ENCODE data around the gene CROCC2.

CROCC2 gene

GRCh38 chr2:240891492-240892340, 14.4 kb upstream of the CROCC2 start:
- no peak for DNase-seq (ENCODE audit: low read depth in 3 of 3)

- no peak for DNase-seq (ENCODE audit: low read depth in 3 of 3)
Measured at GRCh38 chr2:240892356-240892755, 13.8 kb upstream of the CROCC2 start.

DNA sequence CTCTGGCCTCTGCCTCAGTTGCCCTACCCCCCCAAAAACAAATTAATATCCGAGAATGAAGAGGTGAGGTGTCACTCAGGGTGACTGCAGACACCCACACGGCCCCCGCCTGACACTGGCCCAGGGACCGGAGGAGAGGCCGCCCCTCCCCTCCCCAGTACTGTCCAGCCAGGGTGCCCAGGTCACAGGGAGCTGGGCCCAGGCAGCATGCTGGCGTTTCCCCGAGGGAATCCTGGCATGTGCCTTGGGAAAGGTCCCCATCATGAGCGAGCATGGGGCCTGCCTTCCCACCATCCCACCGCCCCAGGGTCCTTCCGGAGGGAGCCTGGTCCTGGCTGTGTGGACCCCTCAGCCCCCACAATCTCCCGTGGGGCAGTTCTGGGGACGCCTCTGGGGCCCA, 13.2 kb upstream of the CROCC2 start:
- DNase-seq (ENCODE audit: low read depth in 3 of 3), result no peak

DNA sequence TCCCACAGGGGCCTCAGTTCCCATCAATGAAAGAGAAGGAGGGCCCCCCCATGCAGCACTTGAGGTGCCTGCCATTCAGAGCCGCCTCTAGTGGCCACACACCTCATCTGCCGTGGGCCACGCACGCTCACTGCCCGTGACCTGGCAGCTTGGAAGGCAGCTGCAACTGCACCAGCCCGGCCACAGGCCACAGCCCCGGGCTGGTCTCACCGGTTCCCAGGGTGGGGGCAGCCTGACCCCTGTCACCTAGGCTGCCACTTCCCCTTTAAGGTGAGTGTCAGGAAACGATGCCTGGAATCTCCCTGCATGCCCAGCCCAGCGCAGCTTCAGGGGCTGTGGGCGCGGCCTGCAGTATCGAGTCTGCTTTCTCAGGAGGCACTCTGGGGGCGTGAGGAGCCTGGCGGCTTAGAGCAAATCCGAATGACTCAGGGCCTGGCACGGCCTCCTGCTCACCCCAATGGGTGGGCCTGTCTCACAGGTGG, 12.7 kb upstream of the CROCC2 start:
- peak in 1 of 3 donors; percentile 66 for DNase-seq (ENCODE audit: low read depth in 3 of 3)

GRCh38 chr2:240894006-240894405, 12.1 kb upstream of the CROCC2 start:
- DNase-seq (ENCODE audit: low read depth in 3 of 3), result no peak

DNA sequence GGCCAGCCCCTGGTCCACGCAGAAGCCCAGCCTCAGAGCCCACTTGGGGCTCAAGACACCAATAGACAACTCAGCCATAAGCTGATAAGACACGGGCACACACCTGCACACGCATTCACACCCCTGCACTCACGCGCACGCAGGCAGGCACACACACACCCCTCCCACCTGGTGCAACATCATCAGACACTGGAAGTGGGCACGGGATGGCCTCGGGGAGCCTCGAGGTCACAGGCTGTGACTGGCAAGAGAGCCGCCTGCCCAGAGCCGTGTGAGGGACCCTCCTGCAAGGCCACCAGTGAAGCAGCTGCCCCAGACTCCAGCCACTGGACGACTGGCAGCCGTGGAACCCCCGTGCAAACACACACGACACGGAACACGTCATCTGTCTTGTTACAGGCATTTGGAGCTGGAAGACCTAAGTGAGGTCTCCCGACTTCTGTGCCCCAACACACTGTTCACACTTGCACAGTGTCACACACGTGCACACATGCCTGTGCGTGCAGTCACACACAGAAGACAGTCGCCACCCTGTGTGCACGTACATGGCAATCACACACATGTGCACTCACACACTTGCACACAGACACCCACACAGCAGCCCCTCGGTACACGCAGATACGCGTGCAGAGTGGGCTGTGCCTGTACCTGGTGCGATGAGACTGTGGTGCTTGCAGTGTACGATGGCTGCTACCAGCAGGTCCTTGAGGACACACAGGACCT, 11.1 kb upstream of the CROCC2 start:
- no peak for DNase-seq (ENCODE audit: low read depth in 3 of 3)

- no peak for DNase-seq (ENCODE audit: low read depth in 3 of 3)
Measured at GRCh38 chr2:240895656-240896388, 10.3 kb upstream of the CROCC2 start, which contains the start of gene MAB21L4. MAB21L4 (minus strand) TSS chr2:240896156; CDS start chr2:240895997, 159 bp downstream.

GRCh38 chr2:240896394-240896793, 9.7 kb upstream of the CROCC2 start:
- no peak for DNase-seq (ENCODE audit: low read depth in 3 of 3)

DNA sequence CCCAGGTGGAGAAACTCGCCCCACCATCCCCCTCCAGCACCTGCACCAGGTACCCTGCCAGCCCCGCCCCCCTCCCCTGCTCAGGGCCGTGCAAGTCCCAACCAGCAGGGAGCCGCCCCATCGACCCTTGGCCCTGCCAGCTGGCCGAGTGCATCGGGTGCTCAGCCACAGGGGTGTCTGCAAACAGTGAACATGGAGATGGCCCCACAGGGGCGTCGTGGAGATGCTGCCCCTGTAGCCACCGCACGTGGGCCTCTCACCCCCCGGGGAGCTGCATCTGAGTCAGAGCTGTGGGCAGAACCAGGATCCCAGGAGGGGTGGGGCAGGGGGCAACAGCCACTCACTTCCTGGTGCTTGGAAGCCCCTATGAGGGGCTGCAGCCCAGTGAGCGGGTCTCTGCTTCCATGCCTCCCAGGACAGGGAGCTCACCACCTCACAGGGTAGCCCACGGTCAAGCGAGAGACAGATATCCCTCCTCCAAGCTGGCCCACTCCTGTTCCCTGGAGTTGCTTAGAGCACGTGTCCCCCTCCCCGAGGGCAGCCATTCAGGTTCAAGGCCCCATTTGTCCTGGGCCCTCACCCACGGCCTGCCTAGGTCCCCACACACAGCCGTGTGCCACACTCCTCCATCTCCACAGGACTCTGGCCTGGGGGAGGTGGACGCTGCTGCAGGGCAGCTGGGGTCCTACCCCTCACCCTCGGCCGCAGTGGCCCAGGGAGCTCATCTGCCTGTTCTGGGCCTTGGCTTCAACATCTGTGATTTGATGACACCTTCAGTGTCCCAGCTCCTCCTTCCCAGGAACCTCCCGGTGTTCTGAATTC, 9.1 kb upstream of the CROCC2 start:
- no peak for DNase-seq (ENCODE audit: low read depth in 3 of 3)

- DNase-seq (ENCODE audit: low read depth in 3 of 3), result no peak
Measured at GRCh38 chr2:240898108-240898730, 7.9 kb upstream of the CROCC2 start.

GRCh38 chr2:240898731-240899467, 7.2 kb upstream of the CROCC2 start:
- DNase-seq (ENCODE audit: low read depth in 3 of 3), result no peak

DNA sequence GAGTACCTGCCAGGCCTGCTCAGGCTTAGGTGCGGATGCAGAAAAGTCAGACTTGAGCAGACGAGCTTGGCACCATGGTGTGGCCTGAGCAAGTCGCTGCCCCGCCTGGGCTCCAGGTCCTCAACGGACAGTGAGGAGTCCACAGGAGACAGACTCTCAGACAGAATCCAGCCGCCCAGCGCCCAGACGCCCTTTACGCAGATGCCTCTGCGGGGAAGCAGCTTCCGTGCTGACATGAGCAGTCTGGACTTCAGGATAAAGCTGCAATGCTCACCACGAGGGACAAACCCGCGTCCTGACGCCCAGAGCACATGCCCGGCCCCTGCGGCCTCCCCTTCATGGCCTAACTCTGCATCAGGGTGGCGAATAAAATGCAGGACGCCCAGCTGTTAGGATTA, 6.7 kb upstream of the CROCC2 start:
- no peak for DNase-seq (ENCODE audit: low read depth in 3 of 3)

DNA sequence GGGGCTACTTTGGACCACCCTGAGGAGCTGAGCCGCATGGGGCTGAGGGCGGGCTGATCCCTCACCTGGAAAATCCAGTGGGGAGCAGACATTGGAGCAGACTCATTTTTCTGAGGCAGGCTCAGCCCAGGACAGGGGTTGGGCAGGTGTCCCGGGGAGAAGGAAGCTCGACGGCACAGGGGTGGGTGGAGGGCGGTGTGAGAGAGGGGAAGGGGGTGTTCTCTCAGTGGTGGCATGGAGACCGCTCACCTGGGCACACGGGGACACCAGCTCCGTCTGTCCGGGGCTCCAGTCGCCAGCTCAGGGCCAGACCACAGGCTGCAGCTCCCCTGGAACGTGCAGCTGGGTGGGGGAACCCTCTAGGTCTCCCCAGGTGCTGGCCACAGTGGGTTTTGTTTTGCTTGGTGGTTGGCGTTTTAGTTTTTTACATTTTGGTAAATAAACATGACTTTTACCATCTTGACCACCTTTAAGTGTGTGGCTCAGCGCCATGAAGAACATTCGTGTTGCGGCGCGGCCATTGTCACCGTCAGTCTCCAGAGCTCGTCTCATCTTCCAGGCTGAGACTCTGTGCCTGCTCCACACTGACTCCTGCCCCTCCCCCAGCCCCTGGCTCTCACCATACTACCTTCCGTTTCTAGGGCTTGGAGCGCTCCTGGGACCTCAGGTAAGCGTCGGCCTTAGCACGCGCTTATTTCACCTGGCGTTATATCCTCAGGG, 5.8 kb upstream of the CROCC2 start:
- DNase-seq (ENCODE audit: low read depth in 3 of 3), result no peak

DNA sequence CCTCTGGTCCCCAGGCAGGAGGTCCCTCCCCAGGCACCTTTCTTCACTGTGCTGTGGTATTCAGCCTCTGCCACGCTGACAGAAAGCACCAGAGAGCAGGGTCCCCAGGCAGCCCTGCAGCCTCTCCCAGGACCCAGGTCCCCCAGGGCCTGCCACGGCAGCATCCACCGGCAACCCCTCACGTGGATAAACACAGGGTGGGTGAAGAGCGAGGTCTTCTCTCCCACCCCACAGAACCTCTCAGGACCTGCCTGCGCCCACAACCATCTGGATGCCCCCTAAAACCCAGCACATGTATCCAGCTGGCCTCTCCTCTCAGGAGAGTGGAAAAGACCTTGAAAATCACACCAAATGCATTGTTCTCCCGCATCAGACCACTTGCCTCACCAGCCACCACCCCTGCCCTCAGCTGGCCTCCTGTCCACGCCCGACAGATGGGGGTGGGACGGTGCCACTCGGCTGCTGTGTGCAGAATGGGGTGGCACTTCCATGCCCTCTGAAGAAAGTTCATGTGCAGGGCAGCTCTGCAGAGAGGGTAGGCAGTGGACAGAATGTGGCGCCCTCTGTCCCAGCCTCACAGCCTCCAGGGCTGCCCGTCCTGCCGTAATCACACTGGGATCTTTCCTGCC, 4.0 kb upstream of the CROCC2 start:
- DNase-seq (ENCODE audit: low read depth in 3 of 3), result no peak

- DNase-seq (ENCODE audit: low read depth in 3 of 3), result no peak
Measured at GRCh38 chr2:240902615-240903041, 3.5 kb upstream of the CROCC2 start.

- DNase-seq (ENCODE audit: low read depth in 3 of 3), result no peak
Measured at GRCh38 chr2:240903191-240904060, 2.7 kb upstream of the CROCC2 start.

DNA sequence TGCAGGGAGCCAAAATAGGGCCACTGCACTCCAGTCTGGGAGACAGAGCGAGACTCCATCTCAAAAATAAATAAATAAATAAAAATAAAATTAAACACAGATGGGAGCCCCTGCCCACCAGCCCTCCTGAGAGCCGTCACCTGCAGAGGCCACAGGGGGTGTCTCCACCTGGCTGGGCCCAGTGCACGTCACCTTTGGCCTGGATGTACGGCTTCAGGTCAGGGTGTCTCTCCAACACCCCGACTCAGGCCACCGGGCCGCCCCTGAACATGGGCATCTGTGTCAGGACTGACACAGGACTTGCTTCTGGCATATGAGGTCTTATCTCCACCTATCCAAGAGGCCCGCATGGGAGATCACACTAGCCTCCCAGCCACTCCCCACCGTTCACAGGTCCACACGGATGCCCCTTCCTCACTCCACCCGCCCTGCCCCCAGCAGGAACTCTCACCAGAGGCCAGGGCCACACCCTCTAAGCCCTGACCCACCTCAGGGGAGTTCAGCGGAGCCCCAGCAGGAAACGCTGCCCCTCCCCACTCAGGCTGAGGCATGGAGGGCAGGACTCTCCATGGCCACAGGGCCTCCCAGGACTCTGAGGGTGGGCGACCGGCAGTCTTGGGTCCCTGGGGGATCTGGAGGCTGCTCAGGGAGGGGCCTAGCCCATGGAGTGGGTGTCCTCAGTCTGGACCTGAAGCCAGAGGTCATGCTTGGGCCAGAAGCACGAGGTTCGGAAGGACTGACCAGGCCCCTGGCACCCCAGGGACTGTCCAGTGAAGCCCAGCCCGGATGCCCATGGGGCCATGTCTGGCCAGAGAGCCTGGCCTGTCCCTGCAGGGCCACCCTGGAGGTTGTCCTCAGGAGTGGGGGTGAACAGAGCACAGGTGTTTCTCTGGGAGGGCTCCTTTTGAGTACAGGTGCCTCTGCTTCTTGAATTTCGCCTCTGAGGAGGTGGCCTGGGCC, 1.6 kb upstream of the CROCC2 start:
- DNase-seq (ENCODE audit: low read depth in 3 of 3), result no peak

All from stimulated activated CD4-positive, alpha-beta T cell treated with anti-CD3 and anti-CD28 coated beads, TNF-alpha, amount 100 ng/mL, for 48 hours (primary cell).